Panc1 (cell line): ENCODE results near the gene SLC38A4. TPM values are rescaled to one million over a fixed set of nuclear protein-coding genes. Genes with fewer than 3 reads are reported as not detected.

Experiments used
- ATAC-seq: fragments of 200-7000 bp; cut with Tn5 transposase; 2 replicates; pipeline ENCODE4 v1.9.1; 2020; ENCODE audit warnings: mild to moderate bottlenecking, moderate library complexity
- BruUV-seq: library from RNA; stranded (reverse); fragments of 400-500 nt; replicated peaks from 2 replicates; lab custom pipeline; 2021; lab: Mats Ljungman, UMichigan
- CTCF ChIA-PET: fragments of 300-600 bp; sonication (Branson Sonifier 250); formaldehyde crosslinking; loops from one replicate; lab custom pipeline; 2022; ENCODE audit warnings: antibody characterized with exemption; lab: Charles Lee
- POLR2A ChIA-PET: fragments of 300-600 bp; sonication (Branson Sonifier 250); formaldehyde crosslinking; loops from one replicate; lab custom pipeline; 2022; ENCODE audit warnings: antibody characterized with exemption; lab: Charles Lee
- DNase-seq: peaks from one replicate; pipeline ENCODE4 v3.0.0-alpha.2; 2010; ENCODE audit warnings: low read depth, low spot score
- H3K27ac ChIP-seq: 2 replicates; pipeline ENCODE4 v1.5.1; 2011; ENCODE audit warnings: mild to moderate bottlenecking, low read length, inconsistent platforms
- H3K27me3 ChIP-seq: fragments of 200-500 bp; sonication (Bioruptor generic); 2 replicates; pipeline ENCODE4 v1.6.0; 2014; ENCODE audit warnings: low read length, inconsistent platforms; ENCODE audit not compliant: control insufficient read depth, insufficient read depth
- H3K36me3 ChIP-seq: fragments of 200-500 bp; sonication (Bioruptor generic); 2 replicates; pipeline ENCODE4 v1.5.1; 2014; ENCODE audit warnings: inconsistent platforms, mild to moderate bottlenecking, low read length, moderate library complexity; ENCODE audit not compliant: control insufficient read depth, insufficient read depth
- H3K4me1 ChIP-seq: 2 replicates; pipeline ENCODE4 v1.5.1; 2011; ENCODE audit warnings: inconsistent platforms, mild to moderate bottlenecking, low read length, moderate library complexity; ENCODE audit not compliant: control insufficient read depth, insufficient read depth
- H3K4me3 ChIP-seq, 2 experiments: 2 replicates each; pipeline ENCODE4 v1.5.1; 2011 to 2012; ENCODE audit warnings: low read depth in 2 of 2, low read length in 2 of 2, mild to moderate bottlenecking in 2 of 2, inconsistent platforms in 1 of 2, moderate library complexity in 1 of 2
- H3K9me3 ChIP-seq: fragments of 200-500 bp; sonication (Bioruptor generic); 2 replicates; pipeline ENCODE4 v1.5.1; 2014; ENCODE audit warnings: low read depth, mild to moderate bottlenecking, inconsistent platforms, low read length, moderate library complexity; ENCODE audit not compliant: control insufficient read depth, insufficient read depth
- CTCF ChIP-seq: fragments of 450-650 bp; IDR thresholded peaks from 2 replicates; pipeline ENCODE4 v1.5.1; 2017; ENCODE audit warnings: mild to moderate bottlenecking
- POLR2AphosphoS5 ChIP-seq: IDR thresholded peaks from 2 replicates; pipeline ENCODE4 v1.6.1; 2012; ENCODE audit warnings: mild to moderate bottlenecking, low read depth, low read length, moderate library complexity
- REST ChIP-seq, 2 experiments: IDR thresholded peaks; 2 replicates each; pipeline ENCODE4 v1.6.1; 2011 to 2012; ENCODE audit warnings: low read depth in 2 of 2, control low read depth in 1 of 2, low read length in 1 of 2, mild to moderate bottlenecking in 1 of 2, moderate library complexity in 1 of 2; ENCODE audit not compliant: insufficient read depth in 1 of 2
- SIN3A ChIP-seq: IDR thresholded peaks from 2 replicates; pipeline ENCODE4 v1.6.1; 2012; ENCODE audit warnings: low read depth, mild to moderate bottlenecking, low read length, moderate library complexity, borderline replicate concordance; ENCODE audit not compliant: insufficient read depth
- TCF7L2 ChIP-seq: IDR thresholded peaks from 2 replicates; pipeline ENCODE4 v1.6.1; 2011; ENCODE audit warnings: mild to moderate bottlenecking, low read depth, low read length, inconsistent platforms
- in situ Hi-C: cut with HindIII; loops from 2 replicates; pipeline ENCODE4 v1.10.0; 2016; ENCODE audit warnings: low sequenced_read_pairs, low pct_unique_long_range_greater_than_20kb
- intact Hi-C: fragments of 100-400 bp; cut with micrococcal nuclease; formaldehyde crosslinking; loops from one replicate; pipeline ENCODE4 v1.10.0; 2022; ENCODE audit not compliant: unreplicated experiment
- total RNA-seq: library from RNA; stranded (reverse); gene quantifications from one replicate; pipeline ENCODE4 v1.2.1, GENCODE V29; 2021; ENCODE audit not compliant: unreplicated experiment

Gene SLC38A4
- total RNA-seq, 1 experiment from 2014 or later: 2.5 TPM

GRCh38 chr12:46811185-46811584 lies 14.6 kb downstream of the SLC38A4 start:
- no TSS peak for BruUV-seq

GRCh38 chr12:46808955-46809697 lies 16.7 kb downstream of the SLC38A4 start:
- ChIA-PET CTCF (no interaction called here), POLR2A (no interaction called here)
- Histone ChIP-seq H3K27ac (no peak overlapping the region), H3K36me3 (no peaks in the 10 kb centered on the region), H3K27me3 (no peaks in the 10 kb centered on the region), H3K9me3 (no peaks in the 10 kb centered on the region), H3K4me3 (no peak overlapping the region), H3K4me1 (no peaks in the 10 kb centered on the region)
- DNase-seq (no peak), ATAC-seq (no peak)
- no peak for TF ChIP-seq POLR2AphosphoS5
- no peak for TF ChIP-seq TCF7L2
- TF ChIP-seq CTCF: no peak
- no peak for TF ChIP-seq SIN3A
- no peak for TF ChIP-seq REST (IDR thresholded peaks at IDR 0.05; ENCODE audit: insufficient read depth in 1 of 2, low read depth in 2 of 2, low read length in 1 of 2)
- BruUV-seq: no TSS peak
- in situ Hi-C loops: no loop called here
- intact Hi-C loops: no loop called here

More at GRCh38 chr12:46811185-46811584, 14.6 kb downstream of the SLC38A4 start:
- no peak for TF ChIP-seq TCF7L2
- no peak for TF ChIP-seq CTCF
- TF ChIP-seq REST (IDR thresholded peaks at IDR 0.05; ENCODE audit: insufficient read depth in 1 of 2, low read depth in 2 of 2, low read length in 1 of 2): no peak
- TF ChIP-seq SIN3A: no peak
- TF ChIP-seq POLR2AphosphoS5: no peak
- Histone ChIP-seq H3K27ac (no peak overlapping the region), H3K27me3 (no peaks in the 10 kb centered on the region), H3K4me1 (no peaks in the 10 kb centered on the region), H3K9me3 (no peaks in the 10 kb centered on the region), H3K36me3 (no peaks in the 10 kb centered on the region), H3K4me3 (no peak overlapping the region)
- CTCF ChIA-PET: no interaction called here
- ATAC-seq (no peak), DNase-seq (no peak)
- POLR2A ChIA-PET: no interaction called here
- in situ Hi-C loops (no loop called here), intact Hi-C loops (no loop called here)
